Activated CD8-positive, alpha-beta memory T cell treated with anti-CD3 and anti-CD28 coated beads for 1 hour (primary cell): Measurements from ENCODE around the gene RASSF3.

Experiments
- DNase-seq, 2 donors: peaks; one replicate each; pipeline ENCODE4 v3.0.0-alpha.2; 2020; ENCODE audit warnings: low read depth in 1 of 2; ENCODE audit errors: extremely low read depth in 1 of 2

Gene RASSF3

GRCh38 chr12:64669270-64669842 lies 59.1 kb downstream of the RASSF3 start:
- no peak for DNase-seq

GRCh38 chr12:64670019-64670418 lies 59.7 kb downstream of the RASSF3 start:
- no peak for DNase-seq

- DNase-seq = no peak
Observed at GRCh38 chr12:64670919-64671639, 60.8 kb downstream of the RASSF3 start.

GRCh38 chr12:64671681-64672080 lies 61.4 kb downstream of the RASSF3 start:
- DNase-seq = no peak

GRCh38 chr12:64672925-64673409 lies 62.7 kb downstream of the RASSF3 start:
- no peak for DNase-seq

- DNase-seq = no peak
Observed at GRCh38 chr12:64673490-64674169, 63.3 kb downstream of the RASSF3 start.

GRCh38 chr12:64674367-64674922 lies 64.2 kb downstream of the RASSF3 start:
- peak in 1 of 2 donors; percentile 33 for DNase-seq

GRCh38 chr12:64675795-64676194 lies 65.5 kb downstream of the RASSF3 start:
- DNase-seq = no peak

- no peak for DNase-seq
Observed at GRCh38 chr12:64678248-64678647, 68.0 kb downstream of the RASSF3 start.

GRCh38 chr12:64678835-64679234 lies 68.5 kb downstream of the RASSF3 start:
- no peak for DNase-seq

- DNase-seq = peak; percentile 32 to 52
Observed at GRCh38 chr12:64679487-64680001, 69.2 kb downstream of the RASSF3 start.

- no peak for DNase-seq
Observed at GRCh38 chr12:64680235-64680634, 69.9 kb downstream of the RASSF3 start.

GRCh38 chr12:64681200-64682052 lies 71.1 kb downstream of the RASSF3 start:
- no peak for DNase-seq

- DNase-seq = no peak
Observed at GRCh38 chr12:64682572-64683277, 72.4 kb downstream of the RASSF3 start.

GRCh38 chr12:64683816-64684543 lies 73.7 kb downstream of the RASSF3 start:
- DNase-seq = no peak

GRCh38 chr12:64685050-64685449 lies 74.8 kb downstream of the RASSF3 start:
- DNase-seq = no peak

GRCh38 chr12:64685605-64686004 lies 75.3 kb downstream of the RASSF3 start:
- DNase-seq = no peak

GRCh38 chr12:64687816-64688215 lies 77.5 kb downstream of the RASSF3 start:
- DNase-seq = no peak

- DNase-seq = no peak
Observed at GRCh38 chr12:64688219-64688618, 77.9 kb downstream of the RASSF3 start.
